Keratinocyte (primary cell): ENCODE data around the gene RAB3D. TPM values are rescaled to one million over a fixed set of nuclear protein-coding genes. Genes with fewer than 3 reads are reported as not detected.

Experiments
- DNase-seq: peaks from one replicate; pipeline ENCODE4 v3.0.0-alpha.2; 2011; ENCODE audit warnings: low read depth, missing footprints, low spot score
- FAIRE-seq: peaks from 2 replicates; lab custom pipeline; 2011; peaks lifted over from hg19 to GRCh38; lab: Jason Lieb, UNC
- H2AFZ ChIP-seq: 2 replicates; pipeline ENCODE4 v1.6.0; 2012; ENCODE audit warnings: low read length, control low read depth, inconsistent platforms; ENCODE audit not compliant: control insufficient read depth
- H3K27ac ChIP-seq: 2 replicates; pipeline ENCODE4 v1.5.1; 2011; ENCODE audit warnings: low read length; ENCODE audit not compliant: control insufficient read depth, insufficient read depth
- H3K27me3 ChIP-seq: 3 replicates; pipeline ENCODE4 v1.6.0; 2011; ENCODE audit warnings: low read length; ENCODE audit not compliant: control insufficient read depth, insufficient read depth; ENCODE audit errors: extremely low read depth
- H3K36me3 ChIP-seq, 2 experiments: 2 replicates in 1 of 2; 3 replicates in 1 of 2; pipeline ENCODE4 v1.5.1; 2011; ENCODE audit warnings: low read length in 2 of 2, mild to moderate bottlenecking in 1 of 2; ENCODE audit not compliant: control insufficient read depth in 2 of 2, insufficient read depth in 2 of 2; ENCODE audit errors: extremely low read depth in 1 of 2
- H3K4me1 ChIP-seq: 3 replicates; pipeline ENCODE4 v1.5.1; 2011; ENCODE audit warnings: low read length; ENCODE audit not compliant: control insufficient read depth, insufficient read depth; ENCODE audit errors: extremely low read depth
- H3K4me2 ChIP-seq: 3 replicates; pipeline ENCODE4 v1.6.0; 2011; ENCODE audit warnings: low read depth, low read length; ENCODE audit not compliant: control insufficient read depth, insufficient read depth; ENCODE audit errors: extremely low read depth
- H3K4me3 ChIP-seq, 3 experiments: fragments of 200-600 bp in 1 of 3; sonication (generic) in 1 of 3; 2 replicates in 2 of 3; 3 replicates in 1 of 3; pipeline ENCODE4 v1.5.1; 2011 to 2016; ENCODE audit warnings: low read length in 3 of 3, mild to moderate bottlenecking in 3 of 3, control low read depth in 2 of 3, inconsistent platforms in 1 of 3, low read depth in 1 of 3, mixed read lengths in 1 of 3, mixed run types in 1 of 3, moderate library complexity in 1 of 3; ENCODE audit not compliant: control insufficient read depth in 2 of 3, insufficient read depth in 2 of 3; ENCODE audit errors: extremely low read depth in 1 of 3
- H3K79me2 ChIP-seq: 2 replicates; pipeline ENCODE4 v1.6.0; 2012; ENCODE audit warnings: low read length; ENCODE audit not compliant: control insufficient read depth, insufficient read depth
- H3K9ac ChIP-seq: 3 replicates; pipeline ENCODE4 v1.6.0; 2011; ENCODE audit warnings: low read length; ENCODE audit not compliant: control insufficient read depth, insufficient read depth; ENCODE audit errors: extremely low read depth
- H3K9me1 ChIP-seq: 3 replicates; pipeline ENCODE4 v1.6.0; 2011; ENCODE audit warnings: low read length; ENCODE audit not compliant: control insufficient read depth, insufficient read depth; ENCODE audit errors: extremely low read depth
- H3K9me3 ChIP-seq: 2 replicates; pipeline ENCODE4 v1.5.1; 2012; ENCODE audit warnings: low read depth, low read length; ENCODE audit not compliant: control insufficient read depth
- H4K20me1 ChIP-seq: 3 replicates; pipeline ENCODE4 v1.6.0; 2011; ENCODE audit warnings: low read length; ENCODE audit not compliant: control insufficient read depth, insufficient read depth; ENCODE audit errors: extremely low read depth
- CTCF ChIP-seq, 3 experiments: IDR thresholded peaks in 1 of 3; conservative IDR thresholded peaks in 1 of 3; optimal IDR thresholded peaks in 1 of 3; 2 replicates in 2 of 3; 3 replicates in 1 of 3; pipeline versions ENCODE3 to v1.5.1; 2011; ENCODE audit warnings: low read length in 3 of 3, mild to moderate bottlenecking in 3 of 3, moderate library complexity in 2 of 3, control low read depth in 1 of 3, inconsistent platforms in 1 of 3; ENCODE audit not compliant: insufficient read depth in 2 of 3; ENCODE audit errors: extremely low read depth in 1 of 3
- EZH2 ChIP-seq: IDR thresholded peaks from one replicate; pipeline ENCODE4 v1.6.1; 2012; ENCODE audit warnings: inconsistent platforms, mild to moderate bottlenecking, low read length, moderate library complexity
- dilution Hi-C: fragments of 300-500 bp; cut with MboI; formaldehyde crosslinking; loops from one replicate; pipeline ENCODE4 v1.7.0; 2020; ENCODE audit warnings: low sequenced_read_pairs; ENCODE audit not compliant: extremely low pct_ligation_motif_present
- polyA plus RNA-seq, 5 experiments: library from polyadenylated mRNA; depleted of rRNA in 3 of 5; stranded (reverse) in 3 of 5; stranded (forward) in 1 of 5; unstranded in 1 of 5; fragments of >200 nt; gene quantifications; 1 replicate in 1 of 5; 2 replicates in 3 of 5; 3 replicates in 1 of 5; pipeline versions ENCODE4 v1.2.1 to v1.2.3, GENCODE V29; 2011 to 2012; ENCODE audit warnings: missing spikeins in 2 of 5, low read depth in 1 of 5, low replicate concordance in 1 of 5

The RAB3D gene
- polyA plus RNA-seq, 1 donor (not counting 4 experiments of a cell fraction or from before 2014, with no cell fraction given), result 63.1 TPM

- H3K79me2 ChIP-seq, result no peaks in the 10 kb centered on the region
- H3K36me3 ChIP-seq, result no peaks in the 10 kb centered on the region
- no peak overlapping the region for H3K4me3 ChIP-seq
- H3K4me2 ChIP-seq, result no peak overlapping the region
- dilution Hi-C loops, result no loop called here
- H3K27me3 ChIP-seq, result no peaks in the 10 kb centered on the region
- DNase-seq, result no peak
- H2AFZ ChIP-seq, result no peak overlapping the region
- H3K9me1 ChIP-seq, result no peaks in the 10 kb centered on the region
- peaks cover 7% of the 10 kb centered on the region for H3K4me1 ChIP-seq
- no peak overlapping the region for H3K27ac ChIP-seq
- TF ChIP-seq CTCF (optimal IDR thresholded peaks at IDR 0.05 in 1 of 3, IDR thresholded peaks at IDR 0.05 in 1 of 3, conservative IDR thresholded peaks at IDR 0.05 in 1 of 3; ENCODE audit: extremely low read depth in 1 of 3, insufficient read depth in 2 of 3, low read length in 3 of 3) (no peak), EZH2 (no peak)
- no peaks in the 10 kb centered on the region for H3K9me3 ChIP-seq
- FAIRE-seq, result no peak
- no peaks in the 10 kb centered on the region for H4K20me1 ChIP-seq
- H3K9ac ChIP-seq, result no peak overlapping the region
Measured at GRCh38 chr19:11291991-11292390, 47.5 kb downstream of the RAB3D start.

- H3K27me3 ChIP-seq, result no peaks in the 10 kb centered on the region
- no peak overlapping the region for H3K4me2 ChIP-seq
- no peak for FAIRE-seq
- no peaks in the 10 kb centered on the region for H3K79me2 ChIP-seq
- no peak for DNase-seq
- peaks cover 7% of the 10 kb centered on the region for H3K4me1 ChIP-seq
- H3K4me3 ChIP-seq, result no peak overlapping the region
- no peak for TF ChIP-seq CTCF (optimal IDR thresholded peaks at IDR 0.05 in 1 of 3, IDR thresholded peaks at IDR 0.05 in 1 of 3, conservative IDR thresholded peaks at IDR 0.05 in 1 of 3; ENCODE audit: extremely low read depth in 1 of 3, insufficient read depth in 2 of 3, low read length in 3 of 3)
- no peak for TF ChIP-seq EZH2
- no peaks in the 10 kb centered on the region for H3K9me1 ChIP-seq
- H3K9ac ChIP-seq, result no peak overlapping the region
- H2AFZ ChIP-seq, result no peak overlapping the region
- no peaks in the 10 kb centered on the region for H3K9me3 ChIP-seq
- H3K27ac ChIP-seq, result no peak overlapping the region
- dilution Hi-C loops, result no loop called here
- H3K36me3 ChIP-seq, result no peaks in the 10 kb centered on the region
- H4K20me1 ChIP-seq, result no peaks in the 10 kb centered on the region
Measured at GRCh38 chr19:11291415-11291814, 48.0 kb downstream of the RAB3D start.
